Breast epithelium (tissue), 4 donors: ENCODE measurements around the gene CCT3. TPM values are rescaled to one million over a fixed set of nuclear protein-coding genes. Genes with fewer than 3 reads are reported as not detected.

Experiments
- DNase-seq, 2 donors: peaks; one replicate each; pipeline ENCODE4 v3.0.0-alpha.2; 2019; ENCODE audit warnings: low spot score in 2 of 2
- H3K27ac ChIP-seq, 2 donors: fragments of 200-600 bp; sonication (generic) in 1 of 2; one replicate each; pipeline ENCODE4 v1.5.1; 2016 to 2019; ENCODE audit warnings: mild to moderate bottlenecking in 1 of 2
- H3K27me3 ChIP-seq, 2 donors: fragments of 200-600 bp; sonication (generic) in 1 of 2; one replicate each; pipeline versions ENCODE4 v1.5.1 to v1.6.0; 2017 to 2019; ENCODE audit warnings: control low read depth in 1 of 2, mild to moderate bottlenecking in 1 of 2
- H3K36me3 ChIP-seq: fragments of 200-600 bp; one replicate; pipeline ENCODE4 v1.5.1; 2019
- H3K4me1 ChIP-seq, 2 donors: fragments of 200-600 bp; sonication (generic); one replicate each; pipeline ENCODE4 v1.5.1; 2016 to 2019; ENCODE audit warnings: control low read depth in 1 of 2
- H3K4me3 ChIP-seq, 3 donors: fragments of 200-600 bp; sonication (generic); 1 replicate in 2 of 3; 2 replicates in 1 of 3; pipeline ENCODE4 v1.5.1; 2016 to 2019; ENCODE audit warnings: mild to moderate bottlenecking in 3 of 3, moderate library complexity in 2 of 3
- H3K9me3 ChIP-seq, 2 donors: fragments of 200-600 bp; sonication (generic) in 1 of 2; one replicate each; pipeline ENCODE4 v1.5.1; 2016 to 2019; ENCODE audit warnings: control low read depth in 1 of 2
- CTCF ChIP-seq, 3 donors: fragments of 450-650 bp; IDR thresholded peaks; one replicate each; pipeline ENCODE4 v1.5.1; 2016 to 2017; ENCODE audit warnings: antibody characterized with exemption in 3 of 3, mild to moderate bottlenecking in 3 of 3, moderate library complexity in 3 of 3
- POLR2A ChIP-seq: fragments of 450-650 bp; IDR thresholded peaks from one replicate; pipeline ENCODE4 v1.6.1; 2016; ENCODE audit warnings: antibody characterized with exemption, mild to moderate bottlenecking, moderate library complexity
- POLR2AphosphoS5 ChIP-seq, 3 donors: sonication (generic); formaldehyde crosslinking; IDR thresholded peaks; one replicate each; pipeline ENCODE4 v1.6.1; 2017; ENCODE audit warnings: antibody characterized with exemption in 3 of 3
- intact Hi-C: fragments of 100-400 bp; cut with DNase I; formaldehyde crosslinking; loops from one replicate; pipeline ENCODE4 v1.15.1; 2023; ENCODE audit warnings: low total_unique reads
- total RNA-seq, 3 donors: library from RNA; depleted of rRNA; stranded (reverse); fragments of >200 nt; gene quantifications; one replicate each; pipeline ENCODE4 v1.1.0, GENCODE V29; 2016

Gene CCT3
- total RNA-seq, 3 donors from 2014 or later, result 150 to 263 (median 262) TPM

- H3K9me3 ChIP-seq, result no peaks in the 10 kb centered on the region
- H3K36me3 ChIP-seq, result no peaks in the 10 kb centered on the region
- H3K27ac ChIP-seq, result peak overlapping the region; percentile 57 to 60
- no peak for DNase-seq
- intact Hi-C loops, result no loop called here
- TF ChIP-seq POLR2AphosphoS5 (IDR thresholded peaks at IDR 0.05) (no peak), POLR2A (no peak), CTCF (IDR thresholded peaks at IDR 0.05) (no peak)
- H3K4me1 ChIP-seq, result peaks cover 0 to 18% of the 10 kb centered on the region in 2 donors
- no peaks in the 10 kb centered on the region for H3K27me3 ChIP-seq
- H3K4me3 ChIP-seq, result peak overlapping the region in 2 of 3 donors; percentile 44 to 60
Observed at GRCh38 chr1:156284757-156285156, 53.3 kb downstream of the CCT3 start.

GRCh38 chr1:156284112-156284511 lies 54.0 kb downstream of the CCT3 start, which contains the start of gene TMEM79:
Gene TMEM79 (plus strand): TSS chr1:156284325. CDS start chr1:156285227, 902 bp downstream.
- intact Hi-C loops, result no loop called here
- H3K36me3 ChIP-seq, result no peaks in the 10 kb centered on the region
- peaks cover 0 to 18% of the 10 kb centered on the region in 2 donors for H3K4me1 ChIP-seq
- H3K27ac ChIP-seq, result peak within 1 kb of the TSS; percentile 88 to 94
- no peak for TF ChIP-seq POLR2A
- no peak for TF ChIP-seq POLR2AphosphoS5 (IDR thresholded peaks at IDR 0.05)
- TF ChIP-seq CTCF (IDR thresholded peaks at IDR 0.05), result no peak
- no peak for DNase-seq
- H3K4me3 ChIP-seq, result peak within 1 kb of the TSS; percentile 77 to 96 (median 89)
- H3K27me3 ChIP-seq, result no peaks in the 10 kb centered on the region
- H3K9me3 ChIP-seq, result no peaks in the 10 kb centered on the region

- no peaks in the 10 kb centered on the region for H3K36me3 ChIP-seq
- H3K4me3 ChIP-seq, result peak overlapping the region; percentile 77 to 96 (median 89)
- peaks cover 0 to 18% of the 10 kb centered on the region in 2 donors for H3K4me1 ChIP-seq
- no peaks in the 10 kb centered on the region for H3K27me3 ChIP-seq
- TF ChIP-seq CTCF (IDR thresholded peaks at IDR 0.05), result no peak
- no peak for TF ChIP-seq POLR2A
- no peak for TF ChIP-seq POLR2AphosphoS5 (IDR thresholded peaks at IDR 0.05)
- intact Hi-C loops, result no loop called here
- peak overlapping the region; percentile 88 to 94 for H3K27ac ChIP-seq
- H3K9me3 ChIP-seq, result no peaks in the 10 kb centered on the region
- no peak for DNase-seq
Observed at GRCh38 chr1:156283521-156283920, 54.6 kb downstream of the CCT3 start.

GRCh38 chr1:156282479-156283222 lies 55.4 kb downstream of the CCT3 start, which contains the start of gene SMG5:
Gene SMG5 (minus strand): TSS chr1:156282825. CDS start chr1:156282680, 145 bp downstream.
- H3K4me1 ChIP-seq, result peaks cover 0 to 18% of the 10 kb centered on the region in 2 donors
- H3K4me3 ChIP-seq, result peak within 1 kb of the TSS; percentile 77 to 96 (median 89)
- H3K27ac ChIP-seq, result peak within 1 kb of the TSS; percentile 88 to 94
- intact Hi-C loops, result no loop called here
- no peaks in the 10 kb centered on the region for H3K36me3 ChIP-seq
- TF ChIP-seq CTCF (IDR thresholded peaks at IDR 0.05) (no peak), POLR2A (peak; percentile 83), POLR2AphosphoS5 (IDR thresholded peaks at IDR 0.05) (peak; percentile 90 to 94 (median 93))
- H3K9me3 ChIP-seq, result no peaks in the 10 kb centered on the region
- DNase-seq, result peak; percentile 96 to 97
- no peaks in the 10 kb centered on the region for H3K27me3 ChIP-seq
